A549 (cell line): Measurements from ENCODE around the gene EPHB1. TPM values are rescaled to one million over a fixed set of nuclear protein-coding genes. Genes with fewer than 3 reads are reported as not detected.
"Not testable (repeated sequence)": the region's sequence is repeated elsewhere in the genome, so short reads cannot be mapped to it uniquely, and the experiment has no call there.

Experiments used
- ATAC-seq, 2 experiments: fragments of 200-7000 bp in 1 of 2; fragments of >200 bp in 1 of 2; cut with Nextera tagmentation in 1 of 2; cut with Tn5 transposase in 1 of 2; 3 replicates each; pipeline versions ENCODE4 v1.8.0 to v1.9.1; 2018 to 2020; ENCODE audit warnings: mild to moderate bottlenecking in 1 of 2, moderate library complexity in 1 of 2
- CTCF ChIA-PET: fragments of 300-600 bp; sonication (Branson Sonifier 250); formaldehyde crosslinking; extraction: SDS; loops from one replicate; lab custom pipeline; 2021; ENCODE audit warnings: antibody characterized with exemption, inconsistent platforms; lab: Yijun Ruan, JAX
- POLR2A ChIA-PET: fragments of 350-600 bp; formaldehyde crosslinking; extraction: SDS; loops from one replicate; lab custom pipeline; 2021; ENCODE audit warnings: antibody characterized with exemption, inconsistent platforms; lab: Yijun Ruan, JAX
- DNase-seq, 2 experiments: peaks; one replicate each; pipeline versions ENCODE4 v3.0.0 to v3.0.0-alpha.2; 2011 to 2016; ENCODE audit warnings: low read depth in 1 of 2, low spot score in 1 of 2
- FAIRE-seq: peaks from 2 replicates; lab custom pipeline; 2011; peaks lifted over from hg19 to GRCh38; lab: Jason Lieb, UNC
- H3K27ac ChIP-seq, 2 experiments: fragments of >200 bp; sonication (Bioruptor Twin); formaldehyde crosslinking; 3 replicates each; pipeline ENCODE4 v1.5.1; 2016 to 2017
- H3K4me1 ChIP-seq: fragments of >200 bp; sonication (Bioruptor Twin); formaldehyde crosslinking; 3 replicates; pipeline ENCODE4 v1.6.1; 2016
- H3K4me2 ChIP-seq: fragments of >200 bp; sonication (Bioruptor Twin); formaldehyde crosslinking; 3 replicates; pipeline ENCODE4 v1.6.1; 2016
- H3K4me3 ChIP-seq: fragments of >200 bp; sonication (Bioruptor Twin); formaldehyde crosslinking; 3 replicates; pipeline ENCODE4 v1.5.1; 2016
- H3K9me3 ChIP-seq: fragments of >200 bp; sonication (Bioruptor Twin); formaldehyde crosslinking; 3 replicates; pipeline ENCODE4 v1.6.1; 2016
- CEBPB ChIP-seq, 2 experiments: fragments of >200 bp in 1 of 2; sonication (Bioruptor Twin) in 1 of 2; formaldehyde crosslinking in 1 of 2; IDR thresholded peaks; 2 replicates each; pipeline ENCODE4 v1.6.1; 2012 to 2016
- CHD2 ChIP-seq: fragments of 150-350 bp; IDR thresholded peaks from 2 replicates; pipeline ENCODE4 v1.6.1; 2014; ENCODE audit warnings: low read length; ENCODE audit not compliant: partially characterized antibody
- CHD4 ChIP-seq: fragments of 200-600 bp; sonication (generic); IDR thresholded peaks from 2 replicates; pipeline ENCODE4 v1.6.1; 2016; ENCODE audit warnings: antibody characterized with exemption, mild to moderate bottlenecking, borderline replicate concordance
- ELK1 ChIP-seq: fragments of 150-350 bp; IDR thresholded peaks from 2 replicates; pipeline ENCODE4 v1.6.1; 2014; ENCODE audit warnings: low read depth, mild to moderate bottlenecking, low read length
- FOSL2 ChIP-seq, 2 experiments: fragments of 450-650 bp in 1 of 2; fragments of >200 bp in 1 of 2; sonication (Bioruptor Twin) in 1 of 2; formaldehyde crosslinking; IDR thresholded peaks; 2 replicates each; pipeline versions ENCODE4 v1.5.0 to v1.6.1; 2016 to 2020; ENCODE audit warnings: mild to moderate bottlenecking in 1 of 2, moderate library complexity in 1 of 2
- HDAC2 ChIP-seq: fragments of 200-600 bp; sonication (generic); IDR thresholded peaks from 2 replicates; pipeline ENCODE4 v1.6.1; 2016
- HMGXB4 ChIP-seq: fragments of 250-450 bp; sonication (Bioruptor Pico); IDR thresholded peaks from 2 replicates; pipeline ENCODE4 v1.5.0; 2021; ENCODE audit warnings: mild to moderate bottlenecking, moderate library complexity, borderline replicate concordance
- HOXA7 ChIP-seq: fragments of 250-450 bp; sonication (Bioruptor Pico); IDR thresholded peaks from 2 replicates; pipeline ENCODE4 v1.5.0; 2020; ENCODE audit warnings: mild to moderate bottlenecking, moderate library complexity
- HOXB13 ChIP-seq: fragments of 250-450 bp; sonication (Bioruptor Pico); IDR thresholded peaks from 2 replicates; pipeline ENCODE4 v1.5.0; 2020; ENCODE audit warnings: low read depth, mild to moderate bottlenecking, moderate library complexity
- HOXB5 ChIP-seq: fragments of 250-450 bp; sonication (Bioruptor Pico); IDR thresholded peaks from 2 replicates; pipeline ENCODE4 v1.5.0; 2020; ENCODE audit warnings: mild to moderate bottlenecking, moderate library complexity
- MAFK ChIP-seq: fragments of 450-650 bp; IDR thresholded peaks from 2 replicates; pipeline ENCODE4 v1.6.1; 2014; ENCODE audit not compliant: partially characterized antibody
- MAX ChIP-seq: IDR thresholded peaks from 2 replicates; pipeline ENCODE4 v1.6.1; 2012
- MAZ ChIP-seq: fragments of 150-350 bp; IDR thresholded peaks from 2 replicates; pipeline ENCODE4 v1.6.1; 2014; ENCODE audit warnings: antibody characterized with exemption, low read depth, low read length, borderline replicate concordance
- NR3C1 ChIP-seq: fragments of >200 bp; sonication (Bioruptor Twin); formaldehyde crosslinking; IDR thresholded peaks from 3 replicates; pipeline ENCODE4 v1.6.1; 2017
- POLR2A ChIP-seq: IDR thresholded peaks from 2 replicates; pipeline ENCODE4 v1.6.1; 2012; ENCODE audit warnings: mild to moderate bottlenecking, low read length
- RCOR1 ChIP-seq: fragments of 150-350 bp; IDR thresholded peaks from 2 replicates; pipeline ENCODE4 v1.6.1; 2014; ENCODE audit warnings: antibody characterized with exemption, low read length, low read depth
- REST ChIP-seq: fragments of 200-600 bp; sonication (generic); IDR thresholded peaks from 2 replicates; pipeline ENCODE4 v1.6.1; 2016; ENCODE audit warnings: antibody characterized with exemption, mild to moderate bottlenecking, moderate library complexity
- RNF2 ChIP-seq: fragments of 200-600 bp; sonication (generic); IDR thresholded peaks from 2 replicates; pipeline ENCODE4 v1.6.1; 2016; ENCODE audit warnings: low read depth, mild to moderate bottlenecking, antibody characterized with exemption, moderate library complexity, borderline replicate concordance
- SMC3 ChIP-seq: fragments of >200 bp; sonication (Bioruptor Twin); formaldehyde crosslinking; IDR thresholded peaks from 3 replicates; pipeline ENCODE4 v1.6.1; 2018; ENCODE audit warnings: inconsistent platforms
- SREBF2 ChIP-seq: fragments of 450-650 bp; IDR thresholded peaks from 2 replicates; pipeline ENCODE4 v1.6.1; 2014; ENCODE audit warnings: mild to moderate bottlenecking, moderate library complexity
- TP53 ChIP-seq: fragments of 250-450 bp; sonication (Bioruptor Pico); IDR thresholded peaks from 2 replicates; pipeline ENCODE4 v1.5.0; 2021; ENCODE audit warnings: mild to moderate bottlenecking, moderate library complexity
- ZNF302 ChIP-seq: fragments of 250-450 bp; sonication (Bioruptor Pico); IDR thresholded peaks from 2 replicates; pipeline ENCODE4 v1.9.0; 2021; ENCODE audit warnings: inconsistent platforms, mild to moderate bottlenecking, moderate library complexity
- WGBS: methylation state at CpG from one replicate; pipeline ENCODE4 v1.1.6; 2017; ENCODE audit errors: missing lambda C conversion rate; 5-methylcytosine and 5-hydroxymethylcytosine counted together
- polyA plus RNA-seq, 4 experiments: library from polyadenylated mRNA; depleted of rRNA in 3 of 4; stranded (reverse); fragments of >200 nt; fragmentation: RNase III in 1 of 4; extraction: RNeasy Plus Mini Kit Qiagen cat#74134 plus additional on column Dnase treatment in 1 of 4; gene quantifications; 2 replicates in 3 of 4; 3 replicates in 1 of 4; pipeline ENCODE4 v1.2.3, GENCODE V29; 2011 to 2017

The EPHB1 gene
- polyA plus RNA-seq, 2 of the 4 experiments (the other 2 are of a cell fraction): 0.18 to 0.21 TPM

GRCh38 chr3:135023996-135024658 lies 229.1 kb downstream of the EPHB1 start:
- Histone ChIP-seq H3K4me3 (no peak overlapping the region), H3K9me3 (no peaks in the 10 kb centered on the region), H3K27ac (no peak overlapping the region), H3K4me2 (no peak overlapping the region), H3K4me1 (no peaks in the 10 kb centered on the region)
- ChIA-PET POLR2A (no interaction called here), CTCF (no interaction called here)
- ATAC-seq (no peak), FAIRE-seq (no peak), DNase-seq (no peak)
- no peak for TF ChIP-seq HOXB5 (CRISPR knock-in tag)
- no peak for TF ChIP-seq CHD4
- no peak for TF ChIP-seq REST
- no peak for TF ChIP-seq HMGXB4 (CRISPR knock-in tag)
- 25% methylated on average over 9 of the region's 9 CpGs for WGBS

- WGBS: 42% methylated on average over 26 of the region's 27 CpGs
- CTCF ChIA-PET, ATAC-seq, H3K4me3 ChIP-seq, H3K9me3 ChIP-seq, H3K27ac ChIP-seq, POLR2A ChIA-PET, FAIRE-seq, H3K4me2 ChIP-seq, DNase-seq, H3K4me1 ChIP-seq: not testable (repeated sequence)
Observed at GRCh38 chr3:135030768-135031615, 235.9 kb downstream of the EPHB1 start.

- TF ChIP-seq POLR2A (no peak), HDAC2 (no peak), MAX (no peak), ELK1 (no peak)
- TF ChIP-seq, all 56 proteins: peak for 0
- CTCF ChIA-PET: no interaction called here
- no peaks in the 10 kb centered on the region for H3K9me3 ChIP-seq
- no peak for ATAC-seq
- POLR2A ChIA-PET: no interaction called here
- H3K4me1 ChIP-seq: no peaks in the 10 kb centered on the region
- FAIRE-seq: no peak
- 36% methylated on average over 7 of the region's 7 CpGs for WGBS
- no peak for DNase-seq
- no peak overlapping the region for H3K4me2 ChIP-seq
- no peak overlapping the region for H3K27ac ChIP-seq
- no peak overlapping the region for H3K4me3 ChIP-seq
Observed at GRCh38 chr3:135033737-135034136, 238.7 kb downstream of the EPHB1 start.

- Histone ChIP-seq H3K4me1 (no peaks in the 10 kb centered on the region), H3K9me3 (no peaks in the 10 kb centered on the region), H3K4me3 (no peak overlapping the region), H3K27ac (no peak overlapping the region), H3K4me2 (no peak overlapping the region)
- FAIRE-seq (no peak), DNase-seq (no peak), ATAC-seq (no peak)
- POLR2A ChIA-PET: no interaction called here
- 0% methylated on average over 2 of the region's 4 CpGs for WGBS
- CTCF ChIA-PET: no interaction called here
- TF ChIP-seq MAZ: no peak
- no peak for TF ChIP-seq FOSL2 (IDR thresholded peaks at IDR 0.05)
- TF ChIP-seq FOSL2 (CRISPR knock-in tag; IDR thresholded peaks at IDR 0.05): no peak
- TF ChIP-seq HOXA7: no peak
- TF ChIP-seq CHD2: no peak
- no peak for TF ChIP-seq CHD4
- TF ChIP-seq MAFK: no peak
- no peak for TF ChIP-seq SMC3
- no peak for TF ChIP-seq RNF2
- TF ChIP-seq TP53: no peak
- no peak for TF ChIP-seq HOXB13 (CRISPR knock-in tag)
- TF ChIP-seq ZNF302 (CRISPR knock-in tag): no peak
- no peak for TF ChIP-seq CEBPB (IDR thresholded peaks at IDR 0.05)
- TF ChIP-seq POLR2A: no peak
- TF ChIP-seq NR3C1: no peak
- no peak for TF ChIP-seq SREBF2
- TF ChIP-seq RCOR1: no peak
Observed at GRCh38 chr3:135034291-135034768, 239.3 kb downstream of the EPHB1 start.
